Measurements from ENCODE around the gene AQP5.
"Not testable (repeated sequence)": the region's sequence is repeated elsewhere in the genome, so short reads cannot be mapped to it uniquely, and the experiment has no call there.

AQP5 gene

DNA sequence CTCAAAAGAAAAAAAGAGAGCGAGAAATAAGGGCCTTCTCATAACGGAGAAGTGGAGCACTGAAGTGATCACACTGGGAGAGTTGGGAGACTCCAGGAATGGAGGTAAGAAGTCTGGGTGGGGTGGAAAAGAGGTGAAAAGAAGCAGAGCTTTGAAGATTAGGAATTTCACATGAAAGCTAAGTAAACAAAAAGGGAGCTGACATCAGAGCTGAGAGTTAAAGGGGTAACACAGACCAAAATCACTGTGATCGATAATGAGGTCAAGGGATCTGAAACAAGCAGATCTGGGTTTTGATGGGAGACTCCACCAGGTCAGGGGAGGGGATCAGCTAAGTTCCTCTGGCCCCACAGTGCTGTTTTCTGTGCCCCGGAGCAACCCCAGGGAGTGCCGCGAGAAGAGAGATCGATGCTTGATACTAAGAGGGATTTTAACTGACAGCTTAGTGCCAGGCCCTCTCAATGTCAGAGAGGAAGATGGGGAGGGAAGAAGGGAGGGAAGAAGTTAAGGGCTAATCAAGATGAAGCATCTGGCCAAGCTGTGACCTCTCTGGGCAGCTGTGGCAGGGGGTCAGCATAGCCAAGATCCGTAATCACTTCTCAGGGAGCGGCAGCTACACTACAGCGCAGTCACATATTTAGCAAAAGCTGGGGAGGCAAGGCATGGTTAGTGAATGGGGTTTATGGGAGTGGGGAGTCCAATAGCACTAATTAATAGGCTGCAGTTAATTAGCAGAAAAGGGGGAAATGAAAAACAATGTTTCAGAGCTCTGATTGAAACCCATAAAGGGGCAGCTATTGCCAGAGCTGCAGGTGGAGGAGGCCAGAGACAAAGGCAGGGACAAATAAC is 19.1 kb downstream of the AQP5 start:
- DNase-seq (ENCODE audit: low read depth): no peak

DNA sequence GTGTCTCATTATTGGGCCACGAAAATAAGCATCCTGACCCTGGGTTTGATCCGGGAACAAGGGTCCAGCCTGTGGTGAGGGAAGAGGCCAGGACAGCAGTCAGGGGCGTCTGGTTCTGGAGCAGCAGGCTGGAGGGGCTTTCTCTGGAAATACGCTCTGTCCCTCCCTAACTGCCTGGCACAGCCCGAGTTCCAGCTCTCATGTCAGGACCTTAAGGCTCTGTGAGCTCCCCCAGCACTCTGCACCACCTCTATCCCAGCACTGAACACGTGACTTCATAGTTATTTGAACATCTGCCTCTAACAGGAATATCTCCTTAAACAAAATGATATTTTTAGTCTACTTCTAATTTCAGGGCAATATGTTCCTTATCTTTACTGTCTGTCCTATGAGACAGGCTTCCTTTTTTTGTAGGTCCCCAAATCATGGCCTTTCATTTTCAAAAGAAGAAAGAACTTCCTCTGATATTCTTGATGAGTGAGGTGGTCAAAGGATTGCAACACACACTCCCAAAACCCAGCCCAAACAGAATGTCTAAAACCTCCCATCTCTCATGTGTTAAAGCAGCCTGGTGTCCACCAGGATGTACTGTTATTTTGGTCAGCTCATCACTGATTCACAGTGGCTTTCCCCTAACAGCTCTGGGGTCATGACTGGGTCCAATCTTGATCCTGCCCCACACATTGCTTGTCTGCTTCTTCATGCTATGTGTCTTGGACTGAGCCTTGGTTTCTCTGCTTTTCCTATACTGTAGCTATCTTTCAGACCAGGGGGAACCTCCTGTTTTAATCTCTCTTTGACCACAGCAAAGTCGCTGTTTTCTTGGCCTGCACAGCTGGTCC is 20.8 kb downstream of the AQP5 start:
- DNase-seq (ENCODE audit: low read depth): no peak

DNA sequence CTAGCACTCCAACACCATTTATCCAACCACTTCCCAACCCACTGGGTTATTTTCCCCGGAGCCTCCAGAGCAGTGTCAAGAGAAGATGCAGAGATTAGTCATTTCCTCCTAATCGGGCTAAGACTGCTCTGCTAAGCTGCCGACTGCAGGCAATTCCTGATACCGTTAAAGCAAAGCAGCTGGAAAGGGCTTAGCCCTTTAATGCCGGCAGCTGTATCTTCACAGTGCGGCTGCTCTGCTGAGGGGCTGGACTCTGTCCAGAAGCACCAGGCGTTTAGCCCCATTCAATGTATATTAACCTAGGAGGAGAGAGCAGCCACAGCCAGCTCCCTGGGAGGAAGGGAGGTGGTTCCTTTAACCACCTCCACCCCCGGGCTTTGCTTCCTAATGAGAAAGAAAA is 22.2 kb downstream of the AQP5 start:
- no peak for DNase-seq (ENCODE audit: low read depth)

DNA sequence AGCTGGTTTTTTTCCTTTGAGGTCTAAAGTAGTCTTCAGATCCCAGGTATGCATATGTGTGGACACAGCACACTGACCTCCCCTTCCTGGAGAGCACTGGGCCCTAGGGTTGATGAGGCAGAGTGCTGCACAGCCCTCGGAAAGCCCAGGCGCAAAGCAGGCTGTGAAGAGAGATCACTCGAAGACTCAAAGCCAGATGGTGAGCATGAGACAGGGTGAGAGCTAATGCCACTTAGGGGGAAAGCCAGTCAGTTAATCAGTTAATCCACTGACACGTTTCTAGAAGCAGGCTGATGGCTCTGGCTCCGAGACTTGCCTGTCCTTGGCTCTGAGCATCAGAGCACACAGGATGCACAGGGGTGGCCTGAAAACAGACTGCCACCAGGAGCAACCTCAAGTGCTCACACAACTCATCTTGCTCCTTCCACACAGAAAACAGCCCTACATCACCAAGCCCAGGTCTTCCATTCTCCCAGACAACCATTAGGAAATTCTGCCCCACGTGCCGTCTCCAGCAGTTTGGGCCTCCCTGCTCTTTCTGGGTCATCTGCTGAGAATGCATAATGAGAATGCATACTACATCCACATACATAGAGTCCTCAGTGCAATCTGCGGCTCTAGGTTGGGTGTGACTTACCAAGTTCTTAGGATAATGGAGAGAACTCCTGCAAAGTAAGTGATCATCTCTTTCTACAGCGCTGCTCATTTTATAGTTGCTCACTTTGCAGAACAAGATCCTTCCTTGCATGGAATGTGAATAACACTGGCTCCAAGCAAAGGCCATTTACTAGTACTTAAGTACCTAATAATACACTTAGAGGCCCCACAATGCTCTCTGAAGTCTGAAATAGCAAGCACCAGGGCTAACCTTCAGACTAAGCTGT is 23.0 kb downstream of the AQP5 start:
- DNase-seq (ENCODE audit: low read depth): no peak

DNA sequence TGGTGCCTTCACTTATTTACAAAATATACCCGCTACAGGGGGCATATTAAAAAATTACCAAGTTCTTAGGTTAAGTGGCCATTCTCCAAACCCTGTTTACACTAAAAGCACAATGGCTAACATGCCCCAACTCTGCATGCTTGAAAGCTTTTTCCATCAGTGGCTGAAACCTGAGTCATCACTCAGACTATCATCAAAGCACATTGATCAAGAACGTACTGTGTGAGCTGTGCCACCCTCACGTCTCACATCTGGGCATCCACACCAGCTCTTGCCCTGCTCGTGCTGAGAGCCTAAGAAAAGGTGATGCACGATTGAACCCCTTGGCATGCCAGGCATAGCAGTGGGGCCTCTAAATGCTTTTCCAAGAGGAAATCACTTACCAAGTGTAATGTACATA is 24.3 kb downstream of the AQP5 start:
- DNase-seq (ENCODE audit: low read depth): no peak

DNA sequence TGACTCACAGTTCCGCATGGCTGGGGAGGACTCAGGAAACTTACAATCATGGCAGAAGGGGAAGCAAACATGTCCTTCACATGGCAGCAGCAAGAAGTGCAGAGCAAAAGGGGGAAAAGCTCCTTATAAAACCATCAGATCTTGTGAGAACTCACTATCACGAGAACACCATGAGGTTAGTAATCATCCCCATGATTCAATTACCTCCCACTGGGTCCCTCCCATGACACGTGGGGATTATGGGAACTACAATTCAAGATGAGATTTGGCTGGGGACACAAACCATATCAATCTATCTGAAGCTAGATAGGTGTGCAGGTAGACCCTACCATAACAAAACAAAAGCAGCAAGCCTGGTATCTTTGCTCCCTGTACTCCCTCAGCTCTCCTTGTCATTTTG is 24.8 kb downstream of the AQP5 start:
- not testable (repeated sequence) for DNase-seq (ENCODE audit: low read depth)

DNA sequence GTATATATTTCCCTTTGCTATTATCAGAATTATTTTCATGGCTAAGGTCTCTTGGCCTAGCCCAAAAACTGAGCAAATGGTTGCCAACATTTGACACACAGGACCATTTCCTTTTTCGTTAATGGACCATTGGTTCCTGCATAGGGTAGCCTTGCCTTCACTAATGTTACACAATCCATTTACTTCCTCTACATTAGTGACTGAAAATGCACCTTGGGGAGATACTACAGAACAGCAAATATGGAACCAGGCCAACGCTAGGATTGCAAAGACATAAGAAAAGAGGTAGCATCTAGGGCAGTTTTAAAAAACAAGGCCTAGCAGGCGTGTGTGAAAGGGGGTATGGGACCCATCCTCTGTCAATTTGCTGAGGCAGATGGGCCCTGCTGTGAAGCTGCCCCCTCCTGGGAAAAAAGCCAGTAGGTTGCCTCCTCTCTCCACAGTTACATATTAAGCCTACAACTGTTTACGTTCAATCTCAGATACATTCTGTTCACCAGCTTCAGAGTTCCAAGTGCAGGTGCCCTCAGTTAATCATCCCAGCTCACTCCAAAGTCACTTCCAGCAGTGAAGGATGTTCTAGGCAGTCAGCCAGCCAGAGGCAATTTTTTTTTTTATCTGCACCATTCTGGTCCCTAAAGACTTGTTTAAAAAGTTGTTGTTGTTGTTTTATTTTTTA is 26.1 kb downstream of the AQP5 start:
- no peak for DNase-seq (ENCODE audit: low read depth)

DNA sequence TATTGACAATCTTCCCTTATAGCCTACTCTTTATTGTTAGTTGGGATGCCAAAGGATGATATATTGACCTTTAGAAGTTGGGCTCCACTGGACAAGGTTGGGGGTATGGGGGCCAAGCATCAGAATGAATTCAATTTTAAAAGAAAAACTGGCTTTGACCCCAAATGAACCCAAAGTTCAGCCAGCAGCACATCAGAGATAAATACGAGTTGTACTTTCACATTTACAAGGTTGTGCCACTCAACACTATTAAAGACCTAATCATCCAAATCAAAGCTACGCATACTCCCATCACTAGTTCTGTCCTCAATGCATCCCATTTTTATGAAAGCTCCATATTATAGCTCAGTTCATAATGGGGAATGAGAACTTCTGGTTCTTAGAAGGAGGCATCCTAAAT is 27.7 kb downstream of the AQP5 start:
- not testable (repeated sequence) for DNase-seq (ENCODE audit: low read depth)

DNA sequence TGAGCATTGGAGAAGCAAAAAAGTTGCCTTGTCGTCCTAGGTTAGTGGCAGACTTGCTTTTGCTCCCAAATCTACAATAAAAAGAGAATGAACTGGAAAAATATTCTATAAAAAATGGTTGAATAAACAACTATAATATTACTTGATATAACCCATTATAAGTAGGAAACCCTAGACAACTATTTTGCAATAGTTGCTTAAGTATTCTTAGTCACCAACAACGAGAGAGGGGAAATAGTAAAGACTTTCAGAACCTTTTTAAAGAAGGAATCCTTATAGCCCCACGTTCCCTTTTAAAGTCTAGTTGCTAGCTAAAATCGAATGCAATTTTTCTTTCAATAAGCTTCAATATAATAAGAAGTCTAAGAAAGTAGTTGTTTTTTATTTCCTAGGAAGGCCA is 28.6 kb downstream of the AQP5 start:
- DNase-seq (ENCODE audit: low read depth): no peak

DNA sequence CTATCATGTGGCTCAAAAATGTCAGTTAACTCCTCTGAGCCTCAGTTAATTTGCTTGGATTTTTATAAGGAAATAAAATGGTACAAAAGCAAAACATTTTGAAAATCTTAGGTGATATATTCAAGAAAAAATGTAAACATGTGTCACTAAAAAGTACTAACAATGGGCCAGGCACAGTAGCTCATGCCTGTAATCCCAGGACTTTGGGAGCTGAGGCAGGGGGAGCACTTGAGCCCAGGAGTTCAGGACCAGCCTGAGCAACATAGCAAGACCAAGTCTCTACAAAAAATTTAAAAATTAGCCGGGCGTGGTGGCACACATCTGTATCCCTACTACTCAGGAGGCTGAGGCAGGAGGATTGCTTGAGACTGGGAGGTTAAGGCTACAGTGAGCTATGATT is 36.8 kb downstream of the AQP5 start:
- no peak for DNase-seq (ENCODE audit: low read depth)

DNA sequence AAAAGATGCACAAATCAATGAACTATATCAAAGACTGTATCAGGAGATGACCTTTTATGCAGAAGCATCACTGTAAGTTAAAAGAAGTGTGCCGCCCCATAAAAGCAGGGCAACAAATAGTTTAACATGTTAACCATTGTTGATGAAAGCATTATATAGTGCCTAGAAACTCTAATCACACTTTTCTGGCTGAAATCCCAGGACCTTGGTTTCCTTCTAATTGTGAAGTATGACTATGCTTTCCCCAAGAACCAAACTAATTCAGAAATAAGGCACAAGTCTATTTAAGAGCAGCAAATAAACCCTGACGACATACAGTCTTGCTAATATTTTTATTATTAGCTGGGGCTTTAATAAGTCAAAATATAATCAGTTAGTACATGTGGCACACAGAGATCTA is 41.9 kb downstream of the AQP5 start:
- DNase-seq (ENCODE audit: low read depth): no peak

DNA sequence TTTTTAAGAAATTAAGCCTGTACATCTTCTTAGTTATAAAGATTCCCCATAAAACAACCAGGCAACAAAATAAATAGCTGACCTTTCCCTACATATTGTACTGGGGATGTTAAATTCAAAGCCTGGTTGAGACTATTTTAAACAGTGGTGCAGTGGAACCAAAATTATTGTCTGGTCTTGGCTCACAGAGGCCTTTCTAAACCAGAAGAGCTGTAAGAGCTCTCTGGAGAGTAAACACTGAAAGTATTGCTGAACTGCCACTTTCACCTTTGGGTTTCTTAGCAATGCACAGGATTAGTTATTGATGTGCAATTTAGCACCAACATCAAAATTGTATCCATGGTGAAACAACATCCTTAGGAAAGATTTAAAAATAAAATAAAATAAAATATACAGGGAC is 43.0 kb downstream of the AQP5 start:
- no peak for DNase-seq (ENCODE audit: low read depth)

DNA sequence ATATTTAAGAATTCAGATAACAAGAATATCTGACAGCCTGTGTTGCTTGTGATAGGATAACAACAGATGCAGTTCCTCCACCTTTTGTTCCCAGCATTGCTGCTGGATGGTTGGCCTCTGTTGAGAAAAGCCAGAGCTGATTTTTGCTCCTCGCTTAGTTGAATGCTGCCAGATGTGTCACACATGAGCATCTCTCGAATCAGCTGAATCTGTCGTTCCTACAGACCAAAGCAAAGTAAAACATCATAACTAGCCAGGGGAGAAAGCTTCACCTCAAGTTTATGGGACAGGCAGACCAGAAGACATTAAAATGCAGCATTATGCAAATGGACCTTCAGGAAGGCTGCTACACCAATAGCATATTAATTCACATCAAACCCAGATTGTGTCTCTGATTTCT is 43.5 kb downstream of the AQP5 start:
- no peak for DNase-seq (ENCODE audit: low read depth)

DNA sequence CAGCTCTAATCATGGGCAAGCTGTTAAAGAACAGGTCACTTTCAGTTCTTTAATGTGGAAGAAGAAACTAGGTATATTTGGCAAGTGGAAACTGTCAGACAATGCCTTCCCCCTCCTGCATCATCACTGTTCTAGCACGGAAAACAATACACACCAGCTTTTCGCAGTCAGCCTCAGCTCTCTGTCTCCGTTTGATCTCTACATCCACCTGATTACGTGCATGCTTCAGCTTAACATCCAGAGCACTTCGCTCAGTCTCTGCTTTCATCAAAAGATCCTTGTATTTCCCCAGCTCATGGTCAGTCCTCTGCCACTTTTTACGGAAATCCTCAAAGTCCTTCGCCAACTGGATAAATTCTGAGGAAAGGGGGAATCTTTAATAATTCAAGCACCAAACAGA is 44.6 kb downstream of the AQP5 start:
- no peak for DNase-seq (ENCODE audit: low read depth)

DNA sequence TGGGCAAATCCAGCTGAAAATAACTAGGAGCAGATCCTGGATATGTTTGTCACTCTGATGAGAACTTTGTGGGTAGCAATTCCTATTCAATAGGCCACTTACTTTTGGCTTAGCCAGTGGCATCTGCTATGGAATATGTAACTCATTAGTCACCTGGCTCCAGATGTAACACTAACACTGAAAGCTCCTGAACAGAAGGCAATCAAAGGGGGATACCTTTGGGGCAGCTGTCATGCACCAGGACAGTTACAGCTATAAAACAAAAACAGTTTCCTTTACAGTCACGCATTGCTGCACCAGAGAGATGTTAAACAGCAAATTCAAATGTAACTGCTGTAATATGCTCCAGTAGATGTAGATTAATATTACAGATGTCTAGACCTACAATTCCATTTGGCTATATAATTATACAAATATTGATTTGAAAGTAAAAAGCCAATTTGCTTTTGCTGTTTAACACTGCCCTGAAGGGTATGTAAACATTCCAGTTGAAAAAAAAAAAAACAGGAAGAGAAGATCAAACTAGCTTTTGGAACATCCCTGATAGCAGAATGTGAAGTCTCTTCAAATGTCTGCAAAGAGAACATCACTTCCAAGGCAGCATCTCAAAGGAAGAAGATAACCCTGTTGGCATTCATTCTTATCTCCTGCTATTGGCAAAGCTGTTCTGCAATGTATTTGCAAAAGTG is 45.2 kb downstream of the AQP5 start:
- DNase-seq (ENCODE audit: low read depth): no peak

DNA sequence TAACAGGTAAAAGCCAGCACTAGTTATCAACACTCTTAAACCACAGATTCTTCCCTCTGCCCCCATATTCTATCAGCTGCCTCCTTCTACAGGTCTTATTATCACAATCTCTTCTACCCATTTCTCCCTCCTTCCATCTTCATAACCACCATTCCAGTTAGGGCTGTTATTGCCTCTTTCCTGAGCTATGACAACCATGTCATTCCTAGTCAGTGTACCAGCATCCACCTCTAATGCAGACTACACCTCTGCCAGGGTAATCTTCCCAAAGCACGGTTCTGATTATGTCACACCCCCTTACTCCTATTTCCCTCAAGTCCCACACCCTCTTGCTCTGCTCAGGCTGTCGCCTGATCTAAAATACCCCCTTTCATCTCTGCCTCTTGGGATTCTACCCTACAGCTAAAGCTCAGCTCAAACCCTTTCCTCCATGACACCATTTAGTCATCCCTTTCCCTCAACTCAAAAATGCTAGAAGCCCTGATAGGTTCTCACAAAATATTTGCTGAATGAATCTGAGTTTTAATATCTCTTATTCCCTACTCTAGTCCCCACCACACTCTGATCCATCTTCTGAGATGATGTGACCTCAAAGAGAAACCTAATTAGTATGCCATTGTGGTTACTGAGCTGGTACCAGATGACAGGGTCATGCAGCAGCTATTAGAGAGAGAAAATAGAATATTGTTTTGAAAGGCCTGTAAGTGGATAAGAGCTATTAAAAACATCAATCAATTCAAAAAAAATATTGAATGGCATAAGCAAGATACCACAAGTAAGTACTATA is 51.9 kb downstream of the AQP5 start:
- no peak for DNase-seq (ENCODE audit: low read depth)

DNA sequence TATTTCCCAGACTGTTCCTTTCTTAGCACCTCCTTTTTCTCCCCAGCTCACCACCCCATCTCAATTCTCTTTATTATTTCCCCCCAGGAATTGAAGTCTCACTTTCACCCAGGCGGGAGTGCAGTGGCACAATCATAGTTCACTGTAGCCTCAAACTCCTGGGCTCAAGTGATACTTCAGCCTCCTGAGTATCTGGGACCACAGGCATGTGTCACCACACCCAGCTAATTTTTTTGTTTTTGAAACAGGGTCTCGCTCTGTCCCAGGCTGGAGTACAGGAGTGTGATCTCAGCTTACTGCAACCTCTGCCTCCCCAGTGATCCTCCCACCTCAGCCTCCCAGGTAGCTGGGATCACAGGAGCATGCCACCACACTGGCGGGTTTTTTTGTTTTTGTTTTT is 52.7 kb downstream of the AQP5 start:
- DNase-seq (ENCODE audit: low read depth): no peak
